ENCODE results near the gene STPG3.

STPG3 gene

DNA sequence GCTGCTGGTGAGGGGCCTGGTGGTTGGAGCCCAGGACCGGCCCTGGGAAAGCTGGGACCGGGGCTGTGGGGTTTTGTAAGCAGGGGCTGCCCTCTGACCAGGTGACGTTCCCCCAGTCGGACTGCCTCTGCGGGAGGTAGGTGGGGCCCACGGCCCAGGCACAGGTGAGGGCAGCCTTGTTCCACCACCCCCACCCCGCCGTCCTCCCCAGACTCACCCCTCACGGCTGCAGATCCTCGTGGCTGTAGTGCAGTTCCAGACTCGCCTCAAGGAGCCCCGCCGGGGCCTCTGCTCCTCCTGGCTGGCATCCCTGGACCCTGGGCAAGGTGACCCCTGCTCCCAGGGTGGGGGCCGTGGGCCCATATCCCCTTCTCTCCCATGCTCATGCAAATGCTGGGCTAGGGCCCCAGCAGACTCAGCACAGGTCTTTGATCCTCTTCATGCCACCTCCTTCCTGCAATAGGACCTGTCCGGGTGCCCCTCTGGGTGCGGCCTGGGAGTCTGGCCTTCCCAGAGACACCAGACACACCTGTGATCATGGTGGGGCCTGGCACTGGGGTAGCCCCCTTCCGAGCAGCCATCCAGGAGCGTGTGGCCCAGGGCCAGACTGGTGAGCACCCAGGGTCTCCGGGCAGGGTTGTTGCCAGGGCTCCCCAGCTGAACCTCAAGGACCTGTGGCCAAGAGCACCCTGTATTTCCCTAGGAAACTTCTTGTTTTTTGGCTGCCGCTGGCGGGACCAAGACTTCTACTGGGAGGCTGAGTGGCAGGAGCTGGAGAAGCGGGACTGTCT, 35.7 kb upstream of the STPG3 start:
- Histone ChIP-seq H3K4me3 (ENCODE audit: low read depth in 1 of 2, low read length in 2 of 2) (no peak overlapping the region), H3K4me1 (ENCODE audit: control insufficient read depth in 1 of 2, insufficient read depth in 2 of 2, low read length in 2 of 2) (peaks cover 9 to 34% of the 10 kb centered on the region in 2 donors), H3K9me3 (ENCODE audit: control insufficient read depth in 1 of 2, low read length in 2 of 2) (no peaks in the 10 kb centered on the region), H3K36me3 (ENCODE audit: control insufficient read depth in 1 of 2, insufficient read depth in 2 of 2, low read length in 2 of 2) (peaks cover 0 to 8% of the 10 kb centered on the region in 2 donors), H3K27ac (ENCODE audit: low read depth, low read length) (no peak overlapping the region), H3K27me3 (ENCODE audit: control insufficient read depth in 1 of 2, insufficient read depth in 2 of 2, low read length in 2 of 2) (no peaks in the 10 kb centered on the region), H3K9ac (ENCODE audit: low read depth in 1 of 2, low read length in 2 of 2) (no peak overlapping the region)

DNA sequence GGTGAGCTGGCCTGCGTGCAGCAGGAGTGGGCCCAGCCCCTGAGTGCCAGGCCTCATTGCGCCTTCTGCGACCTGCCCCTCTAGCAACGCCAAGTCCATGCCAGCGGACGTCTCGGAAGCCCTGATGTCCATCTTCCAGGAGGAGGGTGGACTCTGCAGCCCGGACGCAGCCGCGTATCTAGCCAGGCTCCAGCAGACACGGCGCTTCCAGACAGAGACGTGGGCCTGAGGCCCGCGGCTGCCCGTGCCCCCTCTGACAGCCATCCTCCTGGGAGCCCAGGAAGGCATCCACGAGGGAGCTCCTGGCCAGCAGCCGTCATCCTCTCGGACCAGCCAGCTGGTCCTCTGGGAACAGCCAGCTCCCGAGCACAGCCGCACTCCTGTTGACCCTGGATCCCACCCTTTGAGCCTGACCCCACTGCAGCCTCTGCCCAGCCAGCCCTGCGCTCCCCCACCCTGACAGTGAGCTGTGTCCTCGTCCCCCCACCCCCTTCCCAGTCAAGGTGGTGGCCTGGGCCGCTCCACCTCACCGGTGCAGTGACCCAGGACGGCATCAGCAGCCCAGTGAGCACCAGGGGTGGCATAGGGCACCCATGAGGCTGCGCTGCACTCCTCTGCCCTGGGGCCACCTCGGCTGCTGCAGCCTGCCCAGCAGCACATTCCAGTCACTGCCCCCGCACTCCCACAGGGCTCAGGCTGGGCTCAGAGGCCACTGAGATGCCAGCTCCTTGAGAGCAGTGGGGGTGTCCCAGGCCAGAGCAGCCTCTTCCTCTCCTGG, 34.7 kb upstream of the STPG3 start:
- H3K27me3 ChIP-seq (ENCODE audit: control insufficient read depth in 1 of 2, insufficient read depth in 2 of 2, low read length in 2 of 2), result no peaks in the 10 kb centered on the region
- H3K9ac ChIP-seq (ENCODE audit: low read depth in 1 of 2, low read length in 2 of 2), result no peak overlapping the region
- peaks cover 0 to 8% of the 10 kb centered on the region in 2 donors for H3K36me3 ChIP-seq (ENCODE audit: control insufficient read depth in 1 of 2, insufficient read depth in 2 of 2, low read length in 2 of 2)
- no peak overlapping the region for H3K27ac ChIP-seq (ENCODE audit: low read depth, low read length)
- H3K4me3 ChIP-seq (ENCODE audit: low read depth in 1 of 2, low read length in 2 of 2), result no peak overlapping the region
- H3K9me3 ChIP-seq (ENCODE audit: control insufficient read depth in 1 of 2, low read length in 2 of 2), result no peaks in the 10 kb centered on the region
- H3K4me1 ChIP-seq (ENCODE audit: control insufficient read depth in 1 of 2, insufficient read depth in 2 of 2, low read length in 2 of 2), result peaks cover 9 to 34% of the 10 kb centered on the region in 2 donors

DNA sequence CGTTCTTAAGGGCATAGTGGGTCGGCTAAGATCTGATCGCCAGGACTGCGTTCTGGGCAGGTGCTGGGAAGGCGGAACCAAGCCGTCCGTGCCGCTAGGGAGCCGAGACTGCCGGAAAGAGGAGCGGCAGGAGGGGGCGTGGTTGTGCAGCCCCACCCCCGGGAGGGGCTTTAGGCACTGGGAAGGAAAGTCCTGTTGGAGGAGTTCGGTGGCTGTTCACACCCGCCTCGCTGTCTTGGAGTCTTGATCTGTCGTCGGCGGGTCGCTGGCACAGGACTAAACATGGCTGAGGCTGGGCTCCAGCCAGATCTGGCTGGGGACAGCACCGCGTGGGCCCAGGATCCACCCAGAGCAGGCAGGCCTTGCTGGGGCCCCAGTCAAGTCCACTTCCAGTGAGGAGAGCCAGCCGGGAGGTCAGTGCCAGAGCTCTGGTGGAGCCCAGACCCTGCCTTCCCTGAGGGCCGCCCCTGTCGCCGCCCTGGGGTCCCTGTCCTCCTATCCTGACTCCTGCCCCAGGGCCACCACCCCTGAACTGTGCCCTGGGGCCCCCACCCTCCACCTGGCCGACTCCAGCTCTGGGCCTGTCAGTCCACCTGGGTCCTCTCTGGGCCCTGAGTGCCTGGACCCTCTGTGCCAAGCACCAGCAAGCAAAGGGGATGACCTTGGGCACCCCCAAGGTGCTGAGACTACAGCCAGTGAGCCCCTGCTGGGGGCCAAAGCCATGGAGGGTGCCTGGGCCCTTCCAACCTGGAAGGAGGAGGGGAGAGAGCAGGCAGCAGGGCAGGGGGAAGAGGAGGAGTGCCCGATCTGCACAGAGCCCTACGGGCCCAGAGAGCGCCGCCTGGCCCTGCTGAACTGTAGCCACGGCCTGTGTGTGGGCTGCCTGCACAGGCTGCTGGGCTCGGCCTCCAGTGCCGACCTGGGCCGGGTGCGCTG, 33.5 kb upstream of the STPG3 start:
- Histone ChIP-seq H3K4me3 (ENCODE audit: low read depth in 1 of 2, low read length in 2 of 2) (peak overlapping the region; percentile 60 to 61), H3K9ac (ENCODE audit: low read depth in 1 of 2, low read length in 2 of 2) (peak overlapping the region; percentile 66 to 73), H3K36me3 (ENCODE audit: control insufficient read depth in 1 of 2, insufficient read depth in 2 of 2, low read length in 2 of 2) (peaks cover 0 to 8% of the 10 kb centered on the region in 2 donors), H3K27ac (ENCODE audit: low read depth, low read length) (peak overlapping the region; percentile 73), H3K9me3 (ENCODE audit: control insufficient read depth in 1 of 2, low read length in 2 of 2) (no peaks in the 10 kb centered on the region), H3K4me1 (ENCODE audit: control insufficient read depth in 1 of 2, insufficient read depth in 2 of 2, low read length in 2 of 2) (peaks cover 9 to 34% of the 10 kb centered on the region in 2 donors), H3K27me3 (ENCODE audit: control insufficient read depth in 1 of 2, insufficient read depth in 2 of 2, low read length in 2 of 2) (no peaks in the 10 kb centered on the region)

DNA sequence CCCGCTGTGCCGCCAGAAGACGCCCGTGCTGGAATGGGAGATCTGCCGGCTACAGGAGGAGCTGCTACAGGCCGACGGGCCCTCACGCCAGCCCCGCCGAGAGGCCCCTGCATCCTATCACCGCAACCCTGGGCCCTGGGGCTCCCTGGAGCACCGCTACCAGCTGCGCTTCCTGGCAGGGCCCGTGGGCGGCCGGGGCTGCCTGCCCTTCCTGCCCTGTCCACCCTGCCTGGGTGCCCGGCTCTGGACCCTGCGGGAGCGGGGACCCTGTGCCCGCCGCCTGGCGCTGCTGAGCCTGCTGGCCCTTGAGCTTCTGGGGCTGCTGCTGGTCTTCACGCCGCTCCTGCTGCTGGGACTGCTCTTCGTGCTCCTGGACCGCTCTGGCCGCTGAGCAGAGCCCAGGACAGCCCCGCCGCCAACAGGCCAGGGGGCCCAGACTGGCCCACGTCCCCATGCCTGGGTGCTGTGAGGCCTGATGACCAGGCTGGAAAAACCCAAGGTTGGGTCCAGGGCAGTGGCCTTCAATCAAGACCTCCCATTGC, 32.8 kb upstream of the STPG3 start:
- Histone ChIP-seq H3K27ac (ENCODE audit: low read depth, low read length) (peak overlapping the region; percentile 56), H3K4me1 (ENCODE audit: control insufficient read depth in 1 of 2, insufficient read depth in 2 of 2, low read length in 2 of 2) (peaks cover 13 to 41% of the 10 kb centered on the region in 2 donors), H3K9ac (ENCODE audit: low read depth in 1 of 2, low read length in 2 of 2) (peak overlapping the region; percentile 66 to 73), H3K9me3 (ENCODE audit: control insufficient read depth in 1 of 2, low read length in 2 of 2) (no peaks in the 10 kb centered on the region), H3K36me3 (ENCODE audit: control insufficient read depth in 1 of 2, insufficient read depth in 2 of 2, low read length in 2 of 2) (peaks cover 0 to 8% of the 10 kb centered on the region in 2 donors), H3K4me3 (ENCODE audit: low read depth in 1 of 2, low read length in 2 of 2) (peak overlapping the region; percentile 60 to 61), H3K27me3 (ENCODE audit: control insufficient read depth in 1 of 2, insufficient read depth in 2 of 2, low read length in 2 of 2) (no peaks in the 10 kb centered on the region)

DNA sequence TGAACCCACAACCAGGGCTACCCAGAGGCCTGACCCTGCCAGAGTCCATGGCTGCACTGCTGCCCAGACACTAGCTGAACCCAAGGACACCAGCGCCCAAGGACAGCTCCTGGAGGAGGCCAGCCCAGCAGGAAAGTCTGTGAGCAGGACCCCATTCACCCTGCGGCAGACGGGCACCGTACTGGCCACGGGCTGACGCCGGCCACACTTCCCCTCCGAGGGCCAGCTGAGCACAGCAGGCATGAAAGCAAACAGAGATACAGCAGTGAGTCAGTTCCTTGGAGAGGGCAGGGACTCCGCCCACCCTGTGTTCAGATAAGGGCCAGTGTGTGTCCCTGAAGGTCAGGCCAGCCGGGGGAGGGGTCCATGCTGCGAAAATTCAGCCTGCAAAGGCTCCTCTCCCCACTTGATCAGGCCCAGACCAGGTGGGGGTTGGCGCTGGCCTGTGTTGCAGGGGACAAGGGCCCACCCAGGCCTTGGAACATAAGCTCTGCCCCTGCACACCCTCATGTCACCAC, 32.3 kb upstream of the STPG3 start:
- H3K4me3 ChIP-seq (ENCODE audit: low read depth in 1 of 2, low read length in 2 of 2), result peak overlapping the region; percentile 60 to 61
- peaks cover 13 to 43% of the 10 kb centered on the region in 2 donors for H3K4me1 ChIP-seq (ENCODE audit: control insufficient read depth in 1 of 2, insufficient read depth in 2 of 2, low read length in 2 of 2)
- peaks cover 0 to 8% of the 10 kb centered on the region in 2 donors for H3K36me3 ChIP-seq (ENCODE audit: control insufficient read depth in 1 of 2, insufficient read depth in 2 of 2, low read length in 2 of 2)
- H3K27me3 ChIP-seq (ENCODE audit: control insufficient read depth in 1 of 2, insufficient read depth in 2 of 2, low read length in 2 of 2), result no peaks in the 10 kb centered on the region
- peak overlapping the region; percentile 40 to 73 for H3K9ac ChIP-seq (ENCODE audit: low read depth in 1 of 2, low read length in 2 of 2)
- peak overlapping the region; percentile 56 for H3K27ac ChIP-seq (ENCODE audit: low read depth, low read length)
- no peaks in the 10 kb centered on the region for H3K9me3 ChIP-seq (ENCODE audit: control insufficient read depth in 1 of 2, low read length in 2 of 2)

DNA sequence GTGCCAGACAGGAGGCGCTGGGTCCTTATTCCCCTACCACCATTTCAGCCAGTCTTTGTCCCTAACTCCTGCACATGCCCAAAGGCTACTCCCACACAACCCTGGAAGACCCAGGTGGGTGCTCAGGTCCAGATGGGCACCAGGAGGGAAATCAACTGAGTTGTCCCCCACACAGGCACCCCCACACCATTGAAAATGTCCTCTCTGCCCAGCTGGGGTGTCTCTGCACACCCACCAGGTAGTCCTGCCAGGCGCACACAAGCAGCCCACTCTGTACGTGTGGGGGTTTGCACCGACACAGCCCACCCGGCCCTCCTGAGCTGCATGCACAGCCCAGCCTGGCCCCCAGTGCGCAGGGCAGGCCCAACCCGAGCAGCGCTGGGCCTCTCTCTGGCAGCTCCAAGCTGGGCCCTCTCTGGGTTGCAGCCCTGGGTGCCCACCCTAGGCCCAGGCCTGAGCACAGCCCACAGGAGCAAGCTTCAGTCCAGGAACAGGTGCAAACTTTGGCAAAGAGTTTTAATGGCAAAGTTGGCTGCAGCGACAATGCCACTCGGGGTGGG, 31.2 kb upstream of the STPG3 start:
- H3K27me3 ChIP-seq (ENCODE audit: control insufficient read depth in 1 of 2, insufficient read depth in 2 of 2, low read length in 2 of 2), result no peaks in the 10 kb centered on the region

DNA sequence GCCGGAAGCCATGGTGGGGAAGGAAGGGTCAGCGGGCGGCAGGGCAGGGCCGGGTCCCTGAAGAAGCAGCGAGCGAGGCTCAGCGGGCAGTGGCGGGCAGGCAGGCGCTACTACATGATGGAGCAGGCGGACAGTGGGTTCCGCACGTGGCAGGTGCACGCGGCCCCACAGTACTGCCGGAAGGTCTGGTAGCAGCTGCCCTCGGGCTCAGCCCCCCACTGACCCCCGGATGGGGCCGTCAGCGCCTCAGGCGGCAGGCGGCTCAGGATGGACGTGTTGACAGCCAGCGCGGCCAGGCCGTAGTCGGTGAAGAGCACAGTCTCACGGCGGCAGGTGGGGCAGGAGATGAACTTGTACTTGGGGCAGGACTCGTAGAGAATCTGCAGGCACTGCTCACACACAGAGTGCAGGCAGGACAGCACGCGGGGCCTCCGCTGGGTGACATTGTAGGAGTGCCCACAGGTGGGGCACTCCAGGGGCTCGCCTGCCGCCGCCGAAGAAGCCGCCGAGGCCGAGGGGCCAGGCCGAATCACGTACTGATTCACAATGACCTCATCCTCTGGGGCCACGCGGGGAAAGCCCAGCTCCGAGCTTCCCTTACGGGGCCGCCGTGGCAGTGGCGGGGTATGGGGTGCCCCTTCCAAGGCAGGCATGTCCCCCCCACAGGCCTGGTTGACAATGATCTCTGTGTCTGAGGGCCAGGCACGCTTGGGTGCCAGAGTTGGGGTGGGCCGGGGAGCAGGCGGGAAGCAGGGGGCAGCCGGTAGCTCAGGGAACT, 30.6 kb upstream of the STPG3 start:
- Histone ChIP-seq H3K27ac (ENCODE audit: low read depth, low read length) (no peak overlapping the region), H3K4me1 (ENCODE audit: control insufficient read depth in 1 of 2, insufficient read depth in 2 of 2, low read length in 2 of 2) (peaks cover 13 to 58% of the 10 kb centered on the region in 2 donors), H3K9ac (ENCODE audit: low read depth in 1 of 2, low read length in 2 of 2) (no peak overlapping the region), H3K4me3 (ENCODE audit: low read depth in 1 of 2, low read length in 2 of 2) (no peak overlapping the region), H3K36me3 (ENCODE audit: control insufficient read depth in 1 of 2, insufficient read depth in 2 of 2, low read length in 2 of 2) (peaks cover 0 to 6% of the 10 kb centered on the region in 2 donors), H3K9me3 (ENCODE audit: control insufficient read depth in 1 of 2, low read length in 2 of 2) (no peaks in the 10 kb centered on the region), H3K27me3 (ENCODE audit: control insufficient read depth in 1 of 2, insufficient read depth in 2 of 2, low read length in 2 of 2) (no peaks in the 10 kb centered on the region)

More for the DNA sequence above, 31.2 kb upstream of the STPG3 start:
- no peak overlapping the region for H3K9ac ChIP-seq (ENCODE audit: low read depth in 1 of 2, low read length in 2 of 2)
- no peak overlapping the region for H3K4me3 ChIP-seq (ENCODE audit: low read depth in 1 of 2, low read length in 2 of 2)
- no peak overlapping the region for H3K27ac ChIP-seq (ENCODE audit: low read depth, low read length)
- peaks cover 0 to 8% of the 10 kb centered on the region in 2 donors for H3K36me3 ChIP-seq (ENCODE audit: control insufficient read depth in 1 of 2, insufficient read depth in 2 of 2, low read length in 2 of 2)
- peaks cover 13 to 52% of the 10 kb centered on the region in 2 donors for H3K4me1 ChIP-seq (ENCODE audit: control insufficient read depth in 1 of 2, insufficient read depth in 2 of 2, low read length in 2 of 2)
- no peaks in the 10 kb centered on the region for H3K9me3 ChIP-seq (ENCODE audit: control insufficient read depth in 1 of 2, low read length in 2 of 2)

DNA sequence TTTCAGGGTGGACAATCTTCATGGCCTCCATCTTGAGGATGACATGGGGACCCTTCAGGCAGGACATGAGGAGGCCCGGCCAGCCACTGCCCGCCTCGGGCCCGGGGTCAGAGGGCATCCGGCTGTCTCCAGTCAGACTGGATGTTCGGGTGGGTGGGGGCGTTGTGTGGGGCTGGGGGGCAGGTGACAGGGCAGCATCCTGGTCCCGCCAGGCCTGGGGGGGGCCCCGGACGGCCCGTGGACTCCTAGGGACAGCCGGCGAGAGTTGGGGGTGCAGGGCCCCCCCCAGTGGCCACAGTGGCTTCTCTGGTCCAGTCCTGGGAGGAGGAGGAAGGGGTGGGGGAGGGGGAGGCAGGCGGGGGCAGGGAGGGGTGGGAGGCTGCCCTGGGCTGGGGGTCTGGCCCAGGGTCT, 30.0 kb upstream of the STPG3 start:
- Histone ChIP-seq H3K9me3 (ENCODE audit: control insufficient read depth in 1 of 2, low read length in 2 of 2) (no peaks in the 10 kb centered on the region), H3K36me3 (ENCODE audit: control insufficient read depth in 1 of 2, insufficient read depth in 2 of 2, low read length in 2 of 2) (peaks cover 0 to 2% of the 10 kb centered on the region in 2 donors), H3K4me3 (ENCODE audit: low read depth in 1 of 2, low read length in 2 of 2) (no peak overlapping the region), H3K4me1 (ENCODE audit: control insufficient read depth in 1 of 2, insufficient read depth in 2 of 2, low read length in 2 of 2) (peaks cover 13 to 58% of the 10 kb centered on the region in 2 donors), H3K27me3 (ENCODE audit: control insufficient read depth in 1 of 2, insufficient read depth in 2 of 2, low read length in 2 of 2) (no peaks in the 10 kb centered on the region), H3K9ac (ENCODE audit: low read depth in 1 of 2, low read length in 2 of 2) (no peak overlapping the region), H3K27ac (ENCODE audit: low read depth, low read length) (no peak overlapping the region)
